IMR-90 (cell line): Measurements from ENCODE around the gene FGF12. TPM values are rescaled to one million over a fixed set of nuclear protein-coding genes. Genes with fewer than 3 reads are reported as not detected.

Experiments
- ATAC-seq: fragments of 200-7000 bp; cut with Tn5 transposase; 2 replicates; pipeline ENCODE4 v1.9.1; 2020; ENCODE audit warnings: low read depth, mild to moderate bottlenecking, moderate library complexity
- BruUV-seq: library from RNA; stranded (reverse); fragments of 400-500 nt; replicated peaks from 2 replicates; lab custom pipeline; 2021; lab: Mats Ljungman, UMichigan
- CTCF ChIA-PET: fragments of 300-600 bp; formaldehyde crosslinking; extraction: SDS; loops from one replicate; lab custom pipeline; 2021; ENCODE audit warnings: antibody characterized with exemption; lab: Yijun Ruan, JAX
- POLR2A ChIA-PET: fragments of 300-600 bp; sonication (Branson Sonifier 250); formaldehyde crosslinking; loops from one replicate; lab custom pipeline; 2022; ENCODE audit warnings: antibody characterized with exemption; ENCODE audit not compliant: unreplicated experiment; lab: Charles Lee
- DNase-seq: peaks from one replicate; pipeline ENCODE4 v3.0.0; 2013
- H2AFZ ChIP-seq: replicated peaks from 2 replicates; pipeline ENCODE3; 2013; ENCODE audit warnings: low read length, mild to moderate bottlenecking; ENCODE audit not compliant: poor library complexity
- H2AK5ac ChIP-seq: 2 replicates; pipeline ENCODE4 v1.6.1; 2013; ENCODE audit warnings: low read depth, low read length, inconsistent platforms
- H2AK9ac ChIP-seq: replicated peaks from 2 replicates; pipeline ENCODE3; 2013; ENCODE audit warnings: mild to moderate bottlenecking, low read depth, low read length, moderate library complexity; ENCODE audit not compliant: poor library complexity
- H2BK120ac ChIP-seq: 2 replicates; pipeline ENCODE4 v1.6.1; 2013; ENCODE audit warnings: low read depth, low read length, inconsistent platforms
- H2BK15ac ChIP-seq: 3 replicates; pipeline ENCODE4 v1.6.1; 2013; ENCODE audit warnings: low read depth, low read length, inconsistent platforms
- H2BK20ac ChIP-seq: 2 replicates; pipeline ENCODE4 v1.6.1; 2013; ENCODE audit warnings: low read depth, mild to moderate bottlenecking, inconsistent platforms, low read length, moderate library complexity
- H2BK5ac ChIP-seq: 2 replicates; pipeline ENCODE4 v1.6.1; 2013; ENCODE audit warnings: mild to moderate bottlenecking, low read depth, low read length, inconsistent platforms; ENCODE audit not compliant: poor library complexity, severe bottlenecking
- H3K14ac ChIP-seq: replicated peaks from 2 replicates; pipeline ENCODE4 v1.6.1; 2013; ENCODE audit warnings: low read depth, low read length, inconsistent platforms
- H3K18ac ChIP-seq: 2 replicates; pipeline ENCODE4 v1.6.1; 2013; ENCODE audit warnings: low read depth, low read length, control low read depth
- H3K23ac ChIP-seq: 2 replicates; pipeline ENCODE4 v1.6.1; 2013; ENCODE audit warnings: low read depth, low read length, inconsistent platforms
- H3K27ac ChIP-seq: 2 replicates; pipeline ENCODE4 v1.5.1; 2013; ENCODE audit warnings: mild to moderate bottlenecking, control low read depth, low read length; ENCODE audit not compliant: insufficient read depth
- H3K27me3 ChIP-seq: 2 replicates; pipeline ENCODE4 v1.6.1; 2013; ENCODE audit warnings: low read length; ENCODE audit not compliant: control insufficient read depth, insufficient read depth
- H3K36me3 ChIP-seq: 2 replicates; pipeline ENCODE4 v1.6.1; 2013; ENCODE audit warnings: low read length, mixed read lengths; ENCODE audit not compliant: control insufficient read depth, insufficient read depth
- H3K4ac ChIP-seq: 2 replicates; pipeline ENCODE4 v1.6.1; 2013; ENCODE audit warnings: low read depth, low read length, inconsistent platforms
- H3K4me1 ChIP-seq: 2 replicates; pipeline ENCODE4 v1.6.1; 2013; ENCODE audit warnings: low read length, mixed read lengths; ENCODE audit not compliant: control insufficient read depth, insufficient read depth
- H3K4me2 ChIP-seq: 2 replicates; pipeline ENCODE4 v1.6.1; 2013; ENCODE audit warnings: low read depth, mild to moderate bottlenecking, control low read depth, low read length, moderate library complexity
- H3K4me3 ChIP-seq: 2 replicates; pipeline ENCODE4 v1.5.1; 2013; ENCODE audit warnings: low read depth, mild to moderate bottlenecking, control low read depth, low read length, moderate library complexity; ENCODE audit not compliant: insufficient read depth
- H3K56ac ChIP-seq: 2 replicates; pipeline ENCODE4 v1.6.1; 2013; ENCODE audit warnings: low read length, inconsistent platforms; ENCODE audit not compliant: insufficient read depth; ENCODE audit errors: extremely low read depth
- H3K79me1 ChIP-seq, 2 experiments: 2 replicates each; pipeline ENCODE4 v1.6.1; 2013; ENCODE audit warnings: low read length in 2 of 2, inconsistent platforms in 1 of 2, low read depth in 1 of 2
- H3K9ac ChIP-seq: 2 replicates; pipeline ENCODE4 v1.6.1; 2013; ENCODE audit warnings: low read depth, low read length, control low read depth
- H3K9me1 ChIP-seq: 2 replicates; pipeline ENCODE4 v1.6.1; 2013; ENCODE audit warnings: low read length, inconsistent platforms; ENCODE audit not compliant: insufficient read depth
- H3K9me3 ChIP-seq: 2 replicates; pipeline ENCODE4 v1.6.1; 2013; ENCODE audit warnings: low read length; ENCODE audit not compliant: control insufficient read depth, insufficient read depth
- H4K20me1 ChIP-seq: 2 replicates; pipeline ENCODE4 v1.6.1; 2013; ENCODE audit warnings: low read length, inconsistent platforms; ENCODE audit not compliant: insufficient read depth
- H4K5ac ChIP-seq: 2 replicates; pipeline ENCODE4 v1.6.1; 2013; ENCODE audit warnings: mild to moderate bottlenecking, low read depth, low read length, control low read depth
- H4K8ac ChIP-seq, 2 experiments: 2 replicates each; pipeline ENCODE4 v1.6.1; 2013; ENCODE audit warnings: low read depth in 2 of 2, low read length in 2 of 2, control low read depth in 1 of 2, inconsistent platforms in 1 of 2
- H4K91ac ChIP-seq: 2 replicates; pipeline ENCODE4 v1.6.1; 2013; ENCODE audit warnings: low read depth, low read length, inconsistent platforms; ENCODE audit not compliant: insufficient read depth
- BHLHE40 ChIP-seq: fragments of 150-350 bp; IDR thresholded peaks from 2 replicates; pipeline ENCODE4 v1.6.1; 2016; ENCODE audit warnings: mild to moderate bottlenecking, low read depth, low read length
- CEBPB ChIP-seq: IDR thresholded peaks from 2 replicates; pipeline ENCODE4 v1.6.1; 2012; ENCODE audit warnings: low read depth, low read length, improper control_type of control experiment
- CHD1 ChIP-seq: IDR thresholded peaks from 2 replicates; pipeline ENCODE4 v1.6.1; 2012; ENCODE audit warnings: low read depth, low read length, improper control_type of control experiment
- CTCF ChIP-seq: conservative IDR thresholded peaks from 2 replicates; pipeline ENCODE4 v1.5.1; 2012; ENCODE audit warnings: mild to moderate bottlenecking, low read depth, low read length, improper control_type of control experiment
- FOS ChIP-seq: fragments of 150-350 bp; IDR thresholded peaks from 2 replicates; pipeline ENCODE4 v1.6.1; 2016; ENCODE audit warnings: low read depth, low read length
- MAZ ChIP-seq: IDR thresholded peaks from 2 replicates; pipeline ENCODE4 v1.6.1; 2012; ENCODE audit warnings: low read depth, mild to moderate bottlenecking, low read length, improper control_type of control experiment, moderate library complexity, borderline replicate concordance
- MXI1 ChIP-seq: IDR thresholded peaks from 2 replicates; pipeline ENCODE4 v1.6.1; 2012; ENCODE audit warnings: low read depth, mild to moderate bottlenecking, low read length, moderate library complexity, borderline replicate concordance
- NFE2L2 ChIP-seq: fragments of 150-350 bp; IDR thresholded peaks from 2 replicates; pipeline ENCODE4 v1.6.1; 2016; ENCODE audit warnings: low read depth, mild to moderate bottlenecking, low read length
- POLR2A ChIP-seq: IDR thresholded peaks from 2 replicates; pipeline ENCODE4 v1.6.1; 2012; ENCODE audit warnings: mild to moderate bottlenecking, low read depth, low read length
- RAD21 ChIP-seq: IDR thresholded peaks from 2 replicates; pipeline ENCODE4 v1.6.1; 2012; ENCODE audit warnings: low read length, improper control_type of control experiment
- RCOR1 ChIP-seq: IDR thresholded peaks from 2 replicates; pipeline ENCODE4 v1.6.1; 2012; ENCODE audit warnings: mild to moderate bottlenecking, low read length, improper control_type of control experiment; ENCODE audit not compliant: insufficient replicate concordance
- RFX5 ChIP-seq: IDR thresholded peaks from 2 replicates; pipeline ENCODE4 v1.8.0; 2012; ENCODE audit warnings: low read depth, mild to moderate bottlenecking, low read length, moderate library complexity
- SMC3 ChIP-seq: fragments of 150-350 bp; IDR thresholded peaks from 2 replicates; pipeline ENCODE4 v1.6.1; 2016; ENCODE audit warnings: low read depth, mild to moderate bottlenecking, antibody characterized with exemption, low read length, moderate library complexity
- WGBS, 2 experiments: methylation state at CpG; one replicate each; pipeline versions ENCODE4 v1.1.5 to v1.1.7; 2013; ENCODE audit warnings: missing lambda C conversion rate in 2 of 2; ENCODE audit not compliant: insufficient read length in 1 of 2; ENCODE audit errors: extremely low coverage in 2 of 2; 5-methylcytosine and 5-hydroxymethylcytosine counted together
- dilution Hi-C: fragments of 300-500 bp; cut with HindIII; formaldehyde crosslinking; loops from one replicate; pipeline ENCODE4 v1.14.3; 2018; ENCODE audit warnings: low sequenced_read_pairs; ENCODE audit not compliant: unreplicated experiment
- in situ Hi-C: fragments of 300-500 bp; cut with MboI; formaldehyde crosslinking; loops from 3 replicates; pipeline ENCODE4 v1.14.3; 2019; ENCODE audit warnings: low sequenced_read_pairs, inconsistent platforms, mixed read lengths
- intact Hi-C: fragments of 100-400 bp; cut with micrococcal nuclease; formaldehyde crosslinking; loops from 2 replicates; pipeline ENCODE4 v1.10.0; 2022
- polyA plus RNA-seq, 3 experiments: library from polyadenylated mRNA; depleted of rRNA; stranded (reverse); fragments of >200 nt; gene quantifications; 2 replicates each; pipeline ENCODE4 v1.2.3, GENCODE V29; 2012; ENCODE audit warnings: low replicate concordance in 1 of 3
- total RNA-seq: library from RNA; depleted of rRNA; stranded (reverse); fragments of >200 nt; gene quantifications from 2 replicates; pipeline ENCODE4 v1.2.3, GENCODE V29; 2012
- TF ChIP-seq, protein P1 (sequence below): fragments of 150-350 bp; IDR thresholded peaks from 2 replicates; pipeline ENCODE4 v1.6.1; 2017; ENCODE audit warnings: mild to moderate bottlenecking, antibody characterized with exemption, low read length, low read depth
- TF ChIP-seq, protein P2 (sequence below): fragments of 150-350 bp; IDR thresholded peaks from 2 replicates; pipeline ENCODE4 v1.6.1; 2016; ENCODE audit warnings: low read depth, mild to moderate bottlenecking, low read length, moderate library complexity, borderline replicate concordance

The FGF12 gene
- total and polyA plus RNA-seq, 2 of the 4 experiments (the other 2 are of a cell fraction) = not detected

- TF ChIP-seq, protein P1, sequence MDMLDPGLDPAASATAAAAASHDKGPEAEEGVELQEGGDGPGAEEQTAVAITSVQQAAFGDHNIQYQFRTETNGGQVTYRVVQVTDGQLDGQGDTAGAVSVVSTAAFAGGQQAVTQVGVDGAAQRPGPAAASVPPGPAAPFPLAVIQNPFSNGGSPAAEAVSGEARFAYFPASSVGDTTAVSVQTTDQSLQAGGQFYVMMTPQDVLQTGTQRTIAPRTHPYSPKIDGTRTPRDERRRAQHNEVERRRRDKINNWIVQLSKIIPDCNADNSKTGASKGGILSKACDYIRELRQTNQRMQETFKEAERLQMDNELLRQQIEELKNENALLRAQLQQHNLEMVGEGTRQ = no peak
- TF ChIP-seq SMC3 (no peak), RCOR1 (no peak), MXI1 (no peak), RFX5 (no peak), NFE2L2 (no peak), RAD21 (no peak), FOS (no peak), CEBPB (no peak), POLR2A (no peak), CHD1 (no peak), BHLHE40 (no peak), CTCF (no peak), MAZ (no peak)
- TF ChIP-seq, protein P2, sequence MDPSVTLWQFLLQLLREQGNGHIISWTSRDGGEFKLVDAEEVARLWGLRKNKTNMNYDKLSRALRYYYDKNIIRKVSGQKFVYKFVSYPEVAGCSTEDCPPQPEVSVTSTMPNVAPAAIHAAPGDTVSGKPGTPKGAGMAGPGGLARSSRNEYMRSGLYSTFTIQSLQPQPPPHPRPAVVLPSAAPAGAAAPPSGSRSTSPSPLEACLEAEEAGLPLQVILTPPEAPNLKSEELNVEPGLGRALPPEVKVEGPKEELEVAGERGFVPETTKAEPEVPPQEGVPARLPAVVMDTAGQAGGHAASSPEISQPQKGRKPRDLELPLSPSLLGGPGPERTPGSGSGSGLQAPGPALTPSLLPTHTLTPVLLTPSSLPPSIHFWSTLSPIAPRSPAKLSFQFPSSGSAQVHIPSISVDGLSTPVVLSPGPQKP = no peak
- no CpG with 5 or more reads among the region's 1 CpG for WGBS, 2 experiments
- H3K4me1 ChIP-seq = no peaks in the 10 kb centered on the region
- H2BK15ac ChIP-seq = no peak overlapping the region
- H3K4me3 ChIP-seq = no peak overlapping the region
- H3K9me3 ChIP-seq = peaks cover 7% of the 10 kb centered on the region
- H3K79me1 ChIP-seq = no peaks in the 10 kb centered on the region
- no peak for ATAC-seq
- dilution Hi-C loops = no loop called here
- no peak overlapping the region for H2AFZ ChIP-seq
- H3K4ac ChIP-seq = no peak overlapping the region
- POLR2A ChIA-PET = no interaction called here
- no peak overlapping the region for H3K56ac ChIP-seq
- intact Hi-C loops = no loop called here
- CTCF ChIA-PET = interaction anchor here (0.6 kb wide), 1 partner anchor 1066 kb away, joined by 3 read pairs; no protein-coding TSS in a partner anchor
- H3K18ac ChIP-seq = no peak overlapping the region
- H3K23ac ChIP-seq = no peak overlapping the region
- no peak overlapping the region for H3K9ac ChIP-seq
- no peak overlapping the region for H2AK9ac ChIP-seq
- H3K27ac ChIP-seq = no peak overlapping the region
- H3K14ac ChIP-seq = no peak overlapping the region
- H4K91ac ChIP-seq = no peak overlapping the region
- H3K27me3 ChIP-seq = no peaks in the 10 kb centered on the region
- no peaks in the 10 kb centered on the region for H3K9me1 ChIP-seq
- H2BK5ac ChIP-seq = no peak overlapping the region
- BruUV-seq = no TSS peak
- no peak overlapping the region for H2BK20ac ChIP-seq
- H3K36me3 ChIP-seq = no peaks in the 10 kb centered on the region
- H4K8ac ChIP-seq = no peak overlapping the region
- no peak overlapping the region for H2AK5ac ChIP-seq
- H4K5ac ChIP-seq = no peak overlapping the region
- H4K20me1 ChIP-seq = no peaks in the 10 kb centered on the region
- H2BK120ac ChIP-seq = no peak overlapping the region
- in situ Hi-C loops = no loop called here
- no peak for DNase-seq
- no peak overlapping the region for H3K4me2 ChIP-seq
Measured at GRCh38 chr3:192299921-192300320, 427.4 kb downstream of the FGF12 start.
